ENCODE measurements around the gene SPG7. TPM values are rescaled to one million over a fixed set of nuclear protein-coding genes. Genes with fewer than 3 reads are reported as not detected.

Gene SPG7
- total and polyA plus RNA-seq, 2 donors (not counting 1 experiment from before 2014, with no cell fraction given) = 35.1 to 107 TPM

DNA sequence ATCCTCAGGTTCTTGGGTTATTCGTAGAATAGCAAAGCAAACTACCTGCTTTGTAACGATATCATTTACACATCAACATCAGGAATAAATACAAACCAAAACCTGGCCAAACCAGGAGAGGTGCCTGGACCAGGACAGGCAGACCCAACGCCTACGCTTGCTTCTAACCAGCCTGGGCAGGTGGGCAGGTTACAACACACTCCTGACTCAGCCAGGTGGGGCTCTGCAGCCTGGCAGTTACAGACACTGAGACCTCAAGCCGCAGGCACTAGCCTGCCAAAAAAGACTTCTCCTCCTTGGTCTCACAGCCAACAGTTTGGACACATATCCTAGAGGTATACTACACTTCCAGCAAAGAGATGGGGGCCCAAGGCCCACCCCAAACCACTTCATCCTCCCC lies 31.8 kb upstream of the SPG7 start:
- Histone ChIP-seq H3K4me1 (ENCODE audit: control insufficient read depth, extremely low read depth, insufficient read depth, low read length) (peaks cover 17% of the 10 kb centered on the region), H3K27ac (ENCODE audit: insufficient read depth, low read length) (no peak overlapping the region), H3K36me3 (ENCODE audit: control insufficient read depth, insufficient read depth, low read length) (no peaks in the 10 kb centered on the region), H3K4me3 (replicated peaks in 1 of 4; ENCODE audit: control extremely low read depth in 1 of 4, insufficient read depth in 1 of 4, low read depth in 3 of 4, low read length in 4 of 4) (no peak overlapping the region), H3K9me3 (ENCODE audit: control insufficient read depth, insufficient read depth, low read depth, low read length) (no peaks in the 10 kb centered on the region), H3K4me2 (ENCODE audit: extremely low read depth, insufficient read depth, low read length) (no peak overlapping the region), H3K79me2 (ENCODE audit: control insufficient read depth, insufficient read depth, low read length) (peaks cover 97% of the 10 kb centered on the region), H2AFZ (ENCODE audit: low read length) (no peak overlapping the region), H3K9ac (ENCODE audit: insufficient read depth, low read length) (no peak overlapping the region), H3K27me3 (ENCODE audit: control insufficient read depth, insufficient read depth, low read length) (no peaks in the 10 kb centered on the region), H4K20me1 (ENCODE audit: control insufficient read depth, extremely low read depth, insufficient read depth, low read length) (peaks cover 7% of the 10 kb centered on the region)
- TF ChIP-seq, protein P1, sequence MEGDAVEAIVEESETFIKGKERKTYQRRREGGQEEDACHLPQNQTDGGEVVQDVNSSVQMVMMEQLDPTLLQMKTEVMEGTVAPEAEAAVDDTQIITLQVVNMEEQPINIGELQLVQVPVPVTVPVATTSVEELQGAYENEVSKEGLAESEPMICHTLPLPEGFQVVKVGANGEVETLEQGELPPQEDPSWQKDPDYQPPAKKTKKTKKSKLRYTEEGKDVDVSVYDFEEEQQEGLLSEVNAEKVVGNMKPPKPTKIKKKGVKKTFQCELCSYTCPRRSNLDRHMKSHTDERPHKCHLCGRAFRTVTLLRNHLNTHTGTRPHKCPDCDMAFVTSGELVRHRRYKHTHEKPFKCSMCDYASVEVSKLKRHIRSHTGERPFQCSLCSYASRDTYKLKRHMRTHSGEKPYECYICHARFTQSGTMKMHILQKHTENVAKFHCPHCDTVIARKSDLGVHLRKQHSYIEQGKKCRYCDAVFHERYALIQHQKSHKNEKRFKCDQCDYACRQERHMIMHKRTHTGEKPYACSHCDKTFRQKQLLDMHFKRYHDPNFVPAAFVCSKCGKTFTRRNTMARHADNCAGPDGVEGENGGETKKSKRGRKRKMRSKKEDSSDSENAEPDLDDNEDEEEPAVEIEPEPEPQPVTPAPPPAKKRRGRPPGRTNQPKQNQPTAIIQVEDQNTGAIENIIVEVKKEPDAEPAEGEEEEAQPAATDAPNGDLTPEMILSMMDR (conservative IDR thresholded peaks at IDR 0.05 in 1 of 2, IDR thresholded peaks at IDR 0.05 in 1 of 2; ENCODE audit: low read depth in 1 of 2, low read length in 2 of 2) = no peak
- TF ChIP-seq EZH2 (IDR thresholded peaks at IDR 0.05; ENCODE audit: low read length, missing control alignments) = no peak
- DNase-seq (ENCODE audit: low read depth in 2 of 2) = no peak

GRCh38 chr16:89476811-89477261 lies 31.4 kb upstream of the SPG7 start:
- H3K9me3 ChIP-seq (ENCODE audit: control insufficient read depth, insufficient read depth, low read depth, low read length) = no peaks in the 10 kb centered on the region
- peaks cover 97% of the 10 kb centered on the region for H3K79me2 ChIP-seq (ENCODE audit: control insufficient read depth, insufficient read depth, low read length)
- H3K4me2 ChIP-seq (ENCODE audit: extremely low read depth, insufficient read depth, low read length) = no peak overlapping the region
- no peak overlapping the region for H3K9ac ChIP-seq (ENCODE audit: insufficient read depth, low read length)
- no peak overlapping the region for H2AFZ ChIP-seq (ENCODE audit: low read length)
- peaks cover 7% of the 10 kb centered on the region for H4K20me1 ChIP-seq (ENCODE audit: control insufficient read depth, extremely low read depth, insufficient read depth, low read length)
- peaks cover 15% of the 10 kb centered on the region for H3K4me1 ChIP-seq (ENCODE audit: control insufficient read depth, extremely low read depth, insufficient read depth, low read length)
- H3K27me3 ChIP-seq (ENCODE audit: control insufficient read depth, insufficient read depth, low read length) = no peaks in the 10 kb centered on the region
- no peaks in the 10 kb centered on the region for H3K36me3 ChIP-seq (ENCODE audit: control insufficient read depth, insufficient read depth, low read length)
- no peak overlapping the region for H3K4me3 ChIP-seq (replicated peaks in 1 of 4; ENCODE audit: control extremely low read depth in 1 of 4, insufficient read depth in 1 of 4, low read depth in 3 of 4, low read length in 4 of 4)
- H3K27ac ChIP-seq (ENCODE audit: insufficient read depth, low read length) = no peak overlapping the region
- TF ChIP-seq EZH2 (IDR thresholded peaks at IDR 0.05; ENCODE audit: low read length, missing control alignments) = no peak
- TF ChIP-seq, protein P1 (conservative IDR thresholded peaks at IDR 0.05 in 1 of 2, IDR thresholded peaks at IDR 0.05 in 1 of 2; ENCODE audit: low read depth in 1 of 2, low read length in 2 of 2) = no peak
- DNase-seq (ENCODE audit: low read depth in 2 of 2) = no peak

GRCh38 chr16:89478576-89479221 lies 29.5 kb upstream of the SPG7 start:
- Histone ChIP-seq H3K27ac (ENCODE audit: insufficient read depth, low read length) (peak overlapping the region; percentile 30), H3K36me3 (ENCODE audit: control insufficient read depth, insufficient read depth, low read length) (no peaks in the 10 kb centered on the region), H3K4me3 (replicated peaks in 1 of 4; ENCODE audit: control extremely low read depth in 1 of 4, insufficient read depth in 1 of 4, low read depth in 3 of 4, low read length in 4 of 4) (no peak overlapping the region), H2AFZ (ENCODE audit: low read length) (no peak overlapping the region), H3K27me3 (ENCODE audit: control insufficient read depth, insufficient read depth, low read length) (no peaks in the 10 kb centered on the region), H4K20me1 (ENCODE audit: control insufficient read depth, extremely low read depth, insufficient read depth, low read length) (peaks cover 4% of the 10 kb centered on the region), H3K9ac (ENCODE audit: insufficient read depth, low read length) (no peak overlapping the region), H3K79me2 (ENCODE audit: control insufficient read depth, insufficient read depth, low read length) (peaks cover 97% of the 10 kb centered on the region), H3K4me1 (ENCODE audit: control insufficient read depth, extremely low read depth, insufficient read depth, low read length) (peaks cover 14% of the 10 kb centered on the region), H3K4me2 (ENCODE audit: extremely low read depth, insufficient read depth, low read length) (peak overlapping the region; percentile 4), H3K9me3 (ENCODE audit: control insufficient read depth, insufficient read depth, low read depth, low read length) (no peaks in the 10 kb centered on the region)
- DNase-seq (ENCODE audit: low read depth in 2 of 2) = peak in 1 of 2 donors; percentile 87
- no peak for TF ChIP-seq EZH2 (IDR thresholded peaks at IDR 0.05; ENCODE audit: low read length, missing control alignments)
- TF ChIP-seq, protein P1 (conservative IDR thresholded peaks at IDR 0.05 in 1 of 2, IDR thresholded peaks at IDR 0.05 in 1 of 2; ENCODE audit: low read depth in 1 of 2, low read length in 2 of 2) = no peak
